Rectal smooth muscle tissue (tissue), 1 donor: ENCODE measurements around the gene PHTF2.

Source experiments
- H3K27ac ChIP-seq: one replicate; pipeline ENCODE4 v1.7.0; 2013; ENCODE audit warnings: low read depth, low read length, inconsistent platforms
- H3K27me3 ChIP-seq: one replicate; pipeline ENCODE4 v1.7.0; 2013; ENCODE audit warnings: low read length; ENCODE audit not compliant: control insufficient read depth, insufficient read depth
- H3K36me3 ChIP-seq: one replicate; pipeline ENCODE4 v1.7.0; 2013; ENCODE audit warnings: low read length; ENCODE audit not compliant: control insufficient read depth, insufficient read depth
- H3K4me1 ChIP-seq: one replicate; pipeline ENCODE4 v1.7.0; 2013; ENCODE audit warnings: low read length; ENCODE audit not compliant: control insufficient read depth, insufficient read depth
- H3K4me3 ChIP-seq: one replicate; pipeline ENCODE4 v1.7.0; 2013; ENCODE audit warnings: low read length
- H3K9ac ChIP-seq: one replicate; pipeline ENCODE4 v1.7.0; 2013; ENCODE audit warnings: low read length

Gene PHTF2

GRCh38 chr7:77797734-77798393, 709 bp upstream of the PHTF2 start:
- Histone ChIP-seq H3K4me1 (peaks cover 15% of the 10 kb centered on the region), H3K9ac (peak overlapping the region; percentile 89), H3K27ac (peak overlapping the region; percentile 89)

GRCh38 chr7:77799078-77799964, 748 bp downstream of the PHTF2 start:
- Histone ChIP-seq H3K27ac (peak overlapping the region; percentile 87), H3K27me3 (no peaks in the 10 kb centered on the region), H3K4me1 (peaks cover 15% of the 10 kb centered on the region), H3K36me3 (no peaks in the 10 kb centered on the region), H3K4me3 (peak overlapping the region; percentile 92), H3K9ac (peak overlapping the region; percentile 42)

More at GRCh38 chr7:77797734-77798393, 709 bp upstream of the PHTF2 start:
- Histone ChIP-seq H3K27me3 (no peaks in the 10 kb centered on the region), H3K36me3 (no peaks in the 10 kb centered on the region), H3K4me3 (peak overlapping the region; percentile 92)

GRCh38 chr7:77800158-77800557, 1.6 kb downstream of the PHTF2 start:
- Histone ChIP-seq H3K36me3 (no peaks in the 10 kb centered on the region), H3K4me1 (peaks cover 15% of the 10 kb centered on the region), H3K27ac (no peak overlapping the region), H3K9ac (no peak overlapping the region), H3K4me3 (peak overlapping the region; percentile 1), H3K27me3 (no peaks in the 10 kb centered on the region)

GRCh38 chr7:77800730-77801129, 2.2 kb downstream of the PHTF2 start:
- H3K4me3 ChIP-seq = no peak overlapping the region
- peaks cover 15% of the 10 kb centered on the region for H3K4me1 ChIP-seq
- no peaks in the 10 kb centered on the region for H3K27me3 ChIP-seq
- no peak overlapping the region for H3K9ac ChIP-seq
- no peaks in the 10 kb centered on the region for H3K36me3 ChIP-seq
- H3K27ac ChIP-seq = no peak overlapping the region

GRCh38 chr7:77802557-77803405, 4.2 kb downstream of the PHTF2 start:
- Histone ChIP-seq H3K27me3 (no peaks in the 10 kb centered on the region), H3K4me1 (peaks cover 3% of the 10 kb centered on the region), H3K4me3 (no peak overlapping the region), H3K27ac (no peak overlapping the region), H3K36me3 (no peaks in the 10 kb centered on the region), H3K9ac (no peak overlapping the region)

- H3K4me3 ChIP-seq = no peak overlapping the region
- H3K36me3 ChIP-seq = no peaks in the 10 kb centered on the region
- no peak overlapping the region for H3K27ac ChIP-seq
- H3K9ac ChIP-seq = no peak overlapping the region
- no peaks in the 10 kb centered on the region for H3K4me1 ChIP-seq
- H3K27me3 ChIP-seq = no peaks in the 10 kb centered on the region
These were observed 7.9 kb downstream of the PHTF2 start for GRCh38 chr7:77806425-77806824.

- Histone ChIP-seq H3K4me3 (no peak overlapping the region), H3K36me3 (no peaks in the 10 kb centered on the region), H3K9ac (no peak overlapping the region), H3K4me1 (no peaks in the 10 kb centered on the region), H3K27ac (no peak overlapping the region), H3K27me3 (no peaks in the 10 kb centered on the region)
These were observed 9.9 kb downstream of the PHTF2 start for GRCh38 chr7:77808517-77808916.

GRCh38 chr7:77811516-77812289, 13.1 kb downstream of the PHTF2 start:
- Histone ChIP-seq H3K4me3 (no peak overlapping the region), H3K9ac (no peak overlapping the region), H3K27me3 (no peaks in the 10 kb centered on the region), H3K27ac (no peak overlapping the region), H3K36me3 (no peaks in the 10 kb centered on the region), H3K4me1 (no peaks in the 10 kb centered on the region)

GRCh38 chr7:77812290-77812685, 13.7 kb downstream of the PHTF2 start:
- Histone ChIP-seq H3K9ac (no peak overlapping the region), H3K4me1 (no peaks in the 10 kb centered on the region), H3K27me3 (no peaks in the 10 kb centered on the region), H3K27ac (no peak overlapping the region), H3K4me3 (no peak overlapping the region), H3K36me3 (no peaks in the 10 kb centered on the region)

- Histone ChIP-seq H3K36me3 (no peaks in the 10 kb centered on the region), H3K27me3 (no peaks in the 10 kb centered on the region), H3K27ac (no peak overlapping the region), H3K4me3 (no peak overlapping the region), H3K4me1 (no peaks in the 10 kb centered on the region), H3K9ac (no peak overlapping the region)
These were observed 14.6 kb downstream of the PHTF2 start for GRCh38 chr7:77813180-77813579.

GRCh38 chr7:77819021-77819420, 20.4 kb downstream of the PHTF2 start:
- Histone ChIP-seq H3K27ac (no peak overlapping the region), H3K4me3 (no peak overlapping the region), H3K27me3 (no peaks in the 10 kb centered on the region), H3K9ac (no peak overlapping the region), H3K4me1 (no peaks in the 10 kb centered on the region), H3K36me3 (no peaks in the 10 kb centered on the region)
